Measurements from ENCODE around the gene TSPEAR.

- TF ChIP-seq CTCF (IDR thresholded peaks at IDR 0.05): no peak
- no peak for TF ChIP-seq EP300 (IDR thresholded peaks at IDR 0.05)
Measured at GRCh38 chr21:44760376-44760775, 49.0 kb upstream of the TSPEAR start.
